Measurements from ENCODE around the gene SH3PXD2A. TPM values are rescaled to one million over a fixed set of nuclear protein-coding genes. Genes with fewer than 3 reads are reported as not detected.

The SH3PXD2A gene
- total RNA-seq, 1 donor from 2014 or later = 2.3 TPM

GRCh38 chr10:103852189-103852711 lies 3.1 kb downstream of the SH3PXD2A start:
- Mint-ChIP-seq H3K27me3 (ENCODE audit: insufficient read depth, low read depth) (peaks cover 7% of the 10 kb centered on the region), H3K4me1 (peaks cover 52% of the 10 kb centered on the region), H3K4me3 (no peak overlapping the region), H3K36me3 (peaks cover 7% of the 10 kb centered on the region), H3K27ac (no peak overlapping the region), H3K9me3 (no peaks in the 10 kb centered on the region)
- Histone ChIP-seq H4K20me1 (ENCODE audit: low read depth) (peaks cover 23% of the 10 kb centered on the region), H2AFZ (replicated peaks) (no peak overlapping the region), H3K79me2 (ENCODE audit: low read depth) (no peaks in the 10 kb centered on the region), H3F3A (ENCODE audit: low read depth) (peaks cover 18% of the 10 kb centered on the region), H3K4me2 (no peak overlapping the region), H3K9me3 (ENCODE audit: low read depth) (no peaks in the 10 kb centered on the region), H3K4me3 (no peak overlapping the region), H3K4me1 (peaks cover 18% of the 10 kb centered on the region), H3K27me3 (peaks cover 57% of the 10 kb centered on the region), H3K36me3 (no peaks in the 10 kb centered on the region), H3K27ac (no peak overlapping the region), H3K9ac (no peak overlapping the region)
- no peak for DNase-seq (ENCODE audit: low spot score)
- TF ChIP-seq CTCF (IDR thresholded peaks at IDR 0.05) (no peak), EZH2 (IDR thresholded peaks at IDR 0.05) (no peak), EZH2phosphoT487 (IDR thresholded peaks at IDR 0.05) (no peak)

DNA sequence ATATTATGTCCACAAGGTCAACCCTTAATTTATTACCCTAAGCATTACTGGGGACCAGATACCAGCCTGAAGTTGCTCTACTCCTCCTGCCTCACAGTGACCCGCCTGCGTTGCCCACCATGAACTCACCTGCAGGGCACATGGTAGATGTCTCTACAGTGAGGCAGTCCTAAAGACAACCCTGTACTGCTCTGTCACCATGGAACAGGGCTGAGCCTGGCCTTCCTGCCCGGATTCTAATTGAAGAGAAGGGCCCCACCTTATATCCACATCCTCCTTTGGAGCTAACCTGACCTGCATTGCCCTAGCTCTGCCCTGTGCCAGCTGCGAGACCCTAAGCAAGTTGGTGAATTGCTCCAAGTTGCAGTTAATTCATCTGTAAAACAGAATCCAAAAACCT lies 4.1 kb downstream of the SH3PXD2A start:
- Histone ChIP-seq H3K4me2 (no peak overlapping the region), H3K27ac (no peak overlapping the region)

GRCh38 chr10:103850572-103850895 lies 4.8 kb downstream of the SH3PXD2A start:
- Histone ChIP-seq H3F3A (ENCODE audit: low read depth) (peaks cover 5% of the 10 kb centered on the region), H2AFZ (replicated peaks) (no peak overlapping the region), H3K9me3 (ENCODE audit: low read depth) (no peaks in the 10 kb centered on the region), H3K4me3 (no peak overlapping the region), H3K27ac (no peak overlapping the region), H3K4me2 (no peak overlapping the region), H3K79me2 (ENCODE audit: low read depth) (no peaks in the 10 kb centered on the region), H3K27me3 (peaks cover 40% of the 10 kb centered on the region), H4K20me1 (ENCODE audit: low read depth) (peaks cover 23% of the 10 kb centered on the region), H3K9ac (no peak overlapping the region), H3K4me1 (peaks cover 14% of the 10 kb centered on the region), H3K36me3 (no peaks in the 10 kb centered on the region)
- Mint-ChIP-seq H3K27me3 (ENCODE audit: insufficient read depth, low read depth) (peaks cover 3% of the 10 kb centered on the region), H3K4me3 (no peak overlapping the region), H3K36me3 (peaks cover 7% of the 10 kb centered on the region), H3K4me1 (peaks cover 55% of the 10 kb centered on the region), H3K27ac (no peak overlapping the region), H3K9me3 (no peaks in the 10 kb centered on the region)
- no peak for DNase-seq (ENCODE audit: low spot score)
- no peak for TF ChIP-seq EZH2phosphoT487 (IDR thresholded peaks at IDR 0.05)
- no peak for TF ChIP-seq CTCF (IDR thresholded peaks at IDR 0.05)
- no peak for TF ChIP-seq EZH2 (IDR thresholded peaks at IDR 0.05)

More for the DNA sequence above, 4.1 kb downstream of the SH3PXD2A start:
- Histone ChIP-seq H3K36me3 (no peaks in the 10 kb centered on the region), H3K9ac (no peak overlapping the region), H3K4me3 (no peak overlapping the region), H3K4me1 (peaks cover 15% of the 10 kb centered on the region), H3K9me3 (ENCODE audit: low read depth) (no peaks in the 10 kb centered on the region), H3K27me3 (peaks cover 47% of the 10 kb centered on the region), H3K79me2 (ENCODE audit: low read depth) (no peaks in the 10 kb centered on the region), H2AFZ (replicated peaks) (no peak overlapping the region), H3F3A (ENCODE audit: low read depth) (peaks cover 10% of the 10 kb centered on the region), H4K20me1 (ENCODE audit: low read depth) (peaks cover 23% of the 10 kb centered on the region)
- no peak overlapping the region for H3K4me3 Mint-ChIP-seq
- peaks cover 7% of the 10 kb centered on the region for H3K27me3 Mint-ChIP-seq (ENCODE audit: insufficient read depth, low read depth)
- H3K27ac Mint-ChIP-seq = no peak overlapping the region
- peaks cover 7% of the 10 kb centered on the region for H3K36me3 Mint-ChIP-seq
- H3K4me1 Mint-ChIP-seq = peaks cover 52% of the 10 kb centered on the region
- no peak for DNase-seq (ENCODE audit: low spot score)
- TF ChIP-seq EZH2phosphoT487 (IDR thresholded peaks at IDR 0.05) (no peak), CTCF (IDR thresholded peaks at IDR 0.05) (no peak), EZH2 (IDR thresholded peaks at IDR 0.05) (no peak)
- no peaks in the 10 kb centered on the region for H3K9me3 Mint-ChIP-seq

Measured in neural progenitor cell (in vitro differentiated cells).